CD4-positive, alpha-beta T cell treated with Interleukin-4 for 1 hour (primary cell): Measurements from ENCODE around the gene ZAR1.

Source experiments
- DNase-seq, 2 donors: peaks; one replicate each; pipeline ENCODE4 v3.0.0-alpha.2; 2020 to 2022

Gene ZAR1

DNA sequence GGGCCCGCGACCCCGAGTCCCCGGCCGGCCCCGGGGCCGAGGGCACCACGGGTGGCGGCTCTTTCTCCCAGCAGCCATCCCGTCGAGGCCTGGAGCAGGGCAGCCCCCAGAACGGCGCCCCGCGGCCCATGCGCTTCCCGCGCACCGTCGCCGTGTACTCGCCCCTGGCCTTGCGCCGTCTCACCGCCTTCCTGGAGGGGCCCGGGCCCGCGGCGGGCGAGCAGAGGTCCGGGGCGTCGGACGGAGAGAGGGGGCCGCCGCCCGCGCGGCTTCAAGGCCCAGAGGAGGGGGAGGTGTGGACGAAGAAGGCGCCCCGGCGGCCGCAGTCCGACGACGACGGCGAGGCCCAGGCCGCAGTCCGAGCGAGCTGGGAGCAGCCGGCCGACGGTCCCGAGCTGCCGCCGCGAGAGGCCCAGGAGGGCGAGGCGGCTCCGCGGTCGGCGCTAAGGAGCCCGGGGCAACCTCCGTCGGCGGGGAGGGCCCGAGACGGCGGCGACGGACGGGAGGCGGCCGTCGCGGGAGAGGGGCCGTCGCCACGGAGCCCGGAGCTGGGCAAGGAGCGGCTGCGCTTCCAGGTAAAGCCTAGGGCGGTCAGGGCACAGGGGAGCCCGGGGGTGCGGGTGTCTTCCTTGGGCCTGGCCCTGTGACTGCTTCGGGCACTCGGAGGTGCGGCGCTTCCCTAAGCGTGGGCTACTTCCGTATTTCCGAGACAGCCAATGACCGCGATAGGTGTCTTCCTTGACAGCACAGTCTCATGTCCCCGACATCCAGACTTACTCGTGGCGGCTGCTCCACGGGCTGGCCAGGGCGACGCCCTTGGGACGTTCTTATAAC, 845 bp downstream of the ZAR1 start:
- no peak for DNase-seq

DNA sequence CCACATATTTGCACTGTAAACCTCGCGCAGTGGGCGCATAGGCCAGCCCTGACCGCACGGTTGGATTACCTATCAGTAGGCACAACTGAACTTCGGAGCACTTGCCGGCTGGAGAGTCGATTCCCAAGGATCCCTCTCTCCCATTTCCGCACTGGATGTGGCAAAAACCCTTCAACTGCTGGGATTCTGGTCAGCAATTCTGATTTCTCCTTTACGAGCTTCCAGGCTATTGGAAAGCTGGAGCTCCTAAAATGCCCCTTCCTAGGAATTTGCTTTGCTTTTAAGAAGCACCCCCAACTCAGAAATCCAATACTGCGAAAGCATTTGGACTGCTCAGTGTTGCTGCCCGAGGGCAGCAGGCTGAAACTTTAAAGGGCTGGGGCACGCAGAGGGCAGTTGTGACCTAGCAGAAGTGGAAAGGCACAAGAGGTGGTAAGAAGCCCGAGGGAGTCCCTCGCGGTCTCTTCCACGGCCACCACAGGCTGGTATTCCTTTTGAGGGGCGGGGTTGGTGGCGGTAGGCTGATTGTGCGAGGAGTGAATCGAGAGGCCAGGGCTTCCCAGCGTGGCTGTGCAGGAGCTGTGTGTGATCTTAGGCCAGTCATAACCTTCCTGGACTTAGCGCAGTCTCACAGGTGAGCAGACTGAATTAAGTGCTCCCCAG, 1.6 kb downstream of the ZAR1 start:
- no peak for DNase-seq

DNA sequence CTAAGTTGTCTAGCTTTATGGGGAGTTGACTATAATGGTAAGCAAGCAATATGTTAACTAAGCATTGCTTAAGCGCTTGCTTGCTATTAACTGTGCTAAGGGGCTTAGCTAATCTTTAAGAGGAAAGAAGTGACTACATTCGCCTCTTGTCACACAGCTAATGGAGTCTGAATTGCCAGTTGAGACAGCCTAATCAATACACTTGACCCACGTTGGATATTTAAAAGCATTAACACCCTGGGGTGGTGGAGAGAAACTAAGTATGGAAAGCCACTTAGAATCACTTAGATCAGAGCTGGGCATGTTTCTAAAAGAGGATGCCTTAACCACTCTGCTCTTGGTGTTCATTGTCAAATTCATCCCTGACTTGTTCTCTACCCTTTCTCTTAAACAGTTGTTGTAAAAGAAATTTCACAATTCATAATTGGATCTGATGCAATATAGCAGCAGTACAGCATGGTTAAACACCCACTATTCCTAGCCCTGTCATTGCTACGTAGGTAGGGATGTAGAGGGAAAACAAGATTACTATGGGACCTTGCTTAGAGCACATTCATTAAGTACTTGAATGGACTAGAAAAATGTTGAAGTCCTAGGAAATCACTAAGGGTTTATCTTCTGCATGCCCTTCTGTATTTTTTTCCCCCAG, 3.5 kb downstream of the ZAR1 start:
- DNase-seq: no peak

DNA sequence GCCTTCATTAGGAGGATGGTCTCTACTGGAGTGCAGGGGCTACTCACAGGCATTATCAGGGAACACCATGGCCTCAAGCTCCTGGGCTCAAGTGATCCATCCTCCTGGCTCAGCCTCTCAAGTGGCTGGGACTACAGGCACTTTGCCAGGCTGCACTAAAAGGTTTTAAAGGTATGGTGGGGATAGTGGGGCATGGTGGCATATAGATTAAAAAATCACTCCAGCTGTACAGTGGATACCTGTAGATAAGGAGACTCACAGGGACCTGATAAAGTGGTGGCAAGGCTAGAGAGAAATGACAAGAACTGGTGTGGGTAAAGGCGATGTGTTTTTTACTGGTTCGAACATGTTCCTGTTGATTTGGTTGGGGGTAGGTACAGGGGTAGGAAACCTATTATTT, 5.9 kb downstream of the ZAR1 start:
- no peak for DNase-seq

DNA sequence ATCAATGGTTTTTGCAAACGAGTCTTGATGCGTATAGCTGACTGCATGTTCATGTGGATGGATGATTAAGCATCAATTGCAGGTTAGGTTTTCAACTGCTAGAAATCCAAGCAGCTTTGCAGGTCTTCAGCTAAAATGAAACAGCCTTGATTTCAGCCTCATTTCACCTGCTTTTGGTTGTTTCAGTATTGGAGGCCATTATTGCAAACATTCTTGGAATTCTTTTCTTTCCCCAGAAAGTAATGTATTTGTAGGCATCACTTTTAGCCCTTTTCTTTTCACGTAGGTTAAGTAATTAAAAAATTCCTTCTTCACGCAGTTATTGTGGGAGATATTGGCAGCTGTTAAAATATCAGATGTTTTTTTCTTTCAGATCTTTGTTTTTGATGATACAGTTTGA, 8.8 kb downstream of the ZAR1 start:
- DNase-seq: no peak

DNA sequence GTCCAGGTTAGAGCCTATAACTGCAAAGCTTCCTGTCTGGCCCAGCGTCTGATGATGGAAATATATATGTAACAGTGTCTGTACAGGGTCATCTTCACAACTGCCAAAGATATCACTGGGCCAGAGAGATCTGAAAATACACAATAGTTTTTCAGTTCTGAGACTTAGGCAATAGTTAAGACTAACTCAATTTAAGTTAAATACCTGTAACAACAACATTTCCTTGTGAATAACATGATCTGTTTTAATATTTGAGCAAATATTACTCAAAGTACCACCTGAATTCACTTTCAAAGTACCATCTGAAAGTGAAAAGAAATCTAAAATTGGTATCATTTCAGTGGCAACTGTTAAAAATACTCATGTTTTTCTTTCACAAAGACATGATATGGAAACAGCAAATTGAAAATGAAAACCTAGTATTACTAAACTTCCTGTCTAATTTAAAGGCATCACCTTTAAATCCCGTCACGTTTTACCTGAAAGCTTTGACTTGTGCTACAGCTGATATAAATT, 9.6 kb downstream of the ZAR1 start:
- no peak for DNase-seq

DNA sequence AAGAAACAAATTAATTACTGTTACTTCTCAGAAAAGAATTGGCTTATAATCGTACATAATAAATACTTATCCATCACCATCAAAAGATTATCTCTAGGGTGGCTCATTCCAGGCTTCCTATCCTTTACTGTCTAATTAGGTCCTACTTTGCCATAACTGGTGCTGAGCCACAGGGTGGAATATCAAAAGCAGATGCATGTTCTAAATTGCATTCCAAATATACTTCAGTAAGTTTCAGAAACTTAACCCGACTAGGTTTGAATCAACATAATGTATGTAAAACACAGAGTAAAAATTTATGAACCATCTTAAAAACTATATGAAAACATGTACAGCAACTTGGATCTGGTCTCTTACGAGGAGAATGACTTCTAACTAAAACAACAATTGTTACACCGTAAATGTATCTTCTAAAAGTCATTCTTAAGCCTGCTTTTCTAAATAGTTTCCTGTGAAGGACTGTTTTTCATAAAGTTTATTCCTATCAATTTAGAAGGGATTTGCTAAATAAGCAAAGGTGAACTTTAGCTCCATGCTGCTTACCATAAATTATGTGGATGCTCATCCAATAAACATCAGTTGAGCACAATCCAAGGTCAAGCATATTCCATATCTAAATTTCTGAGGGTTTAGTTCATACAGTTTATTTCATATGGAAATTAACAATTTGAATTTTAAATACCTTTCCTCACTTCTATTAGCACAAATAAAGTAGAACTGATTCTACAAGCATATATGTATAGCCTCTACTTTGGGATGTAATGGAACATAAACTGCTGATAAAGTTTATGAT, 13.4 kb downstream of the ZAR1 start:
- no peak for DNase-seq

DNA sequence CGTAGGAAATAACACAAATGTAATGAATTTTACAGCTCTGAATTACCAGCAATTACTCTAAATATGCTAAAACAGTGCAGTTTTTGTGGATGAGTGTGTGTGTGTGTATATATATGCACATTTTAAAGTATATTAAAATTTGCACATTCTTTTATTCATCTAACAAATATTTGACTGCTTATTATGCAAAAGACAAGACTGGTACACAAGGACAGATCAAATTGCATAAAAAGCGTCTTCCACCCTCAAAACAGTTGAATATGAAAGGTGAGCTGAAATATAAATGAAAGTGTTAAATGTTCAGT, 13.9 kb downstream of the ZAR1 start:
- DNase-seq: no peak

DNA sequence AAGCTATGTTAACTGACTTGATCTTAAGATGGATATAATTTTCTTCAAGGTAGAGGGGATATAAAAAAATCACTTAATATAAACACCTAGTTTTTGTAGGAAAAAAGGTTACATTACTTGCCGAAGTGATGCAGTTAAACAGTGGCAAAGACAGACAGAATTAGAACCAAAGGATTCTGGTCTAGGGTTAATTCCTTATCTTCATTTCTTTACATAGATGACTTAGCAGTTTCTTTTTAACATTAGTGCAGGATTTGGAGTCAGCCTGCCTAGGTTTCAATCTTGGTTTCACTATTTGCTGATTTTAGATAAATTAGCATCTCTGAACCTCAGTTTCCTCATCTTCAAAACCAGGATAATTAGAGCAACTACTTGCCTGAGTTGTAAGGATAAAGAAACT, 14.3 kb downstream of the ZAR1 start:
- no peak for DNase-seq

DNA sequence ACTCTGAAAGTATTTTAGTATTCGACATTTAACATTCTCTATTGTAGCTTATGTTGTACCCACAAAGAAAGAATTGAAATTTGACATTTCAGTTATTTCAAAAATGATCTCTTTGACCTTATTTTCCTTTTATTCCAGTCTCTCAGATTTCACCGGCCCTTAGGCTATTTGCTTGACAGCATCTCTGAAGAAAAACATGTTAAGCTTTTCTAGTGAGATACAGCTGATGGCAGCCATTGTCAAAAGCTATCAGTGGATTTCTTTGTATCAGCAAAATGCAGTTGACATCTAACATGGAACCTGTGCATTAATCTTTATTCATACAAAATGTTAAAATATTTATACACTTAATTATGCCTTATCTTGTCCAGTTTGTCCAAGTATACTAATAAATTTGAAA, 16.7 kb downstream of the ZAR1 start:
- DNase-seq: no peak

DNA sequence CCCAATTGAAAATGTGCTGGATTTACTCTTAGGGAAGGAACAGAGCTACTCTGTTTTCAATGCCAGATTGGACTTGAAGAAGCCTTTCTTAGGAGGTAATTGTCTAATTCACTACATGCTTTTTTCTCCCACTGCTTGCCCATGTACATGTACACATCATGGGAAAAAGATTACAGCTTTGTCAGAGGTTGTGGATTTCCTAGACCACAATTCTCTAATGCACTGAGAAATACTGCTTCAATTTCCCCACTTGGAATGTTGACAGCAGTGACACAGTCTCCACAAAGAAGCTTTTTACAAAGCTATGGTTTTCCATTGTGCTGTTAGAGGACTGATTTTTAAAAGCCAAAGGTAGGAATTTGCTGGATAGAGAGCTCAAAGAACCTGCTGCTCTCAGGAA, 19.5 kb downstream of the ZAR1 start:
- no peak for DNase-seq

DNA sequence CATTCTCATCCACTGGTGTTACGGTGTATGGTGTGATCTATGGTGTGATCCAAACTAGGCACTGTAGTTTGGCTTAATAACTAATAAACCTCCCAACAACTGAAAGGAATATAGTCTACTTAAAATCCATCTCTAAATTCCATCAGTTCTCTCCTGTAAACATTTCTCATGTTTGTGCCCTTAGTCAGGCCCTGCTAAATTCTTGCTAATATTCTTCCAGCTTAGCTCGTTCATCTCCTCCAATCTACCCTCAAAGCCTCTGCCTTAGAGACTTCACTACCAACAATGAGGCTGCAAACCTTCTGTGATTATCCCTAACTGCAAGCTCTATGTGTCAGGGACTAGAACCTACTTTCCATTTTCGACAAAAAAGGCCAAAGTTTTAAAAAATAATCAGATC, 28.1 kb downstream of the ZAR1 start:
- no peak for DNase-seq

DNA sequence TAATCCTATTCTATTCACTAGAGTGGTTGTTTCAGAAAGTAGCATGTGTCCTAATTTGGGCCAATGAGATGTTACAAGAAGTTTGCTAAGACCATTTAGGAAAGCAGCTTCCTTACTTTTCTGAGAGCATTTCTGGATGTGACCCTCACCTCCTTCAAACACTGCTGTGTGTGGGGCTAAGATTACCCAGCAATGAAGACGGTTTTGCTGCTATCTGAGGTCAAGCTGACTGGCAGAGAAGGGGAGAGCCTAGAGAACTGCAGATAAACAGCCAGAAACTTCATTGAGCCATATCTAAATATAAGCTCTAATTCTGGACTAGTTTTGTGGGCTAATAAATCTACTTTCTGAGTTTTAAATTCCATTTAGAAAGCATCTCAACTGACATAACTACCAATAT, 36.4 kb downstream of the ZAR1 start:
- DNase-seq: no peak

DNA sequence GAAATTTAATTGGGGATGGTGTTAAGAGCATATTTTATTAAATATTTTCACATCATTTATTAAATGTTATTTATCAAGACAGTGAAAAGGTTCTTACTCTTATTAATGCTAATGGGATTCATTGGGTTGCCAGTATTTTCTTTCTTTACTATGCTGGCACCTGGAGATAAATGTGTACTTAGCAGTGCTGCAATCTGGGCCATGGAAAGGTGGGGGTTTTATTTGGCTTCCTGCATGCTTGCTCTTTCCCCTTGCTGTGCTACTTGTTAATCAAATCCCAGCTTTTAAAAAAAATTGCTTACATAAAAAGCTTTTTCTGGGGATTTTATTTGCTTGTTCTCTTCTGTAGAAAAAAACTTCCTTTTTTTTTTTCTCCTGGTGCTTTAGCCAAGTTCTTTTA, 48.3 kb downstream of the ZAR1 start:
- no peak for DNase-seq

DNA sequence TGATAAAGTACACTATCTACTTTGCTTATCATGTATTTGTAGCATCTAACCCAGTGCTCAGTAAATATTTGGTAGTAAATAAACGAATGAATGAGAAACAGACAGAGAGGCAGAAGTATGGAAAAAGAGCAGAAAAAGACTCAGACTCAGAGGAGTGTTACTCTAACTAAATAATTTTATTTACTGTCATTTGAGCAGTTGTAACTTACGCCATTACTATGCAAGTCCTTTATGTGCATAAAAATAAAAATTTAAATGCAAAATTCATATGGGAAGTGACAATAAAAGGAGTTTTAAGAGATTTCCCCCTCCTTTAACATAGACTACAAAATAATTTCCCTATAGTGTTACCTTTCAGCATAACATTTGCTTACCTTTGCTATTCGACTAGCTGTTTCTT, 49.5 kb downstream of the ZAR1 start:
- DNase-seq: no peak

DNA sequence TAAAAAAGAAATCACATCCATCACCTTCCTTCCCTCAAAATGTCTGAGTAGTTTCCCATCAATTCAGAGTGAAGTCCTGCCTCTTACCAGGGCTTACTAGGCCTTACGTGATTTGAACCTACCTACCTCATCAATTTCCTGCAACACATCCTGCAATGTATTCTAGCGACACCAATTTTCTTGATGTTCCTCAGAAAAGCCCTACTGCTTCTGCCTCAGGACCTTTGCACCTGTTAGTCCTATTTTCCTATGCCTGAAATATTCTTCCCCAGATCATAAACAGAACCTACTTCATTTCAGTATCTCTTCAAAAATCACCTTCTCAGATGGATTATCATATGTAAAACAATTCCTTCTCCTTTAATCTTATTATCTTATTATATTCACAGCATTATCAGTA, 52.8 kb downstream of the ZAR1 start:
- DNase-seq: no peak

DNA sequence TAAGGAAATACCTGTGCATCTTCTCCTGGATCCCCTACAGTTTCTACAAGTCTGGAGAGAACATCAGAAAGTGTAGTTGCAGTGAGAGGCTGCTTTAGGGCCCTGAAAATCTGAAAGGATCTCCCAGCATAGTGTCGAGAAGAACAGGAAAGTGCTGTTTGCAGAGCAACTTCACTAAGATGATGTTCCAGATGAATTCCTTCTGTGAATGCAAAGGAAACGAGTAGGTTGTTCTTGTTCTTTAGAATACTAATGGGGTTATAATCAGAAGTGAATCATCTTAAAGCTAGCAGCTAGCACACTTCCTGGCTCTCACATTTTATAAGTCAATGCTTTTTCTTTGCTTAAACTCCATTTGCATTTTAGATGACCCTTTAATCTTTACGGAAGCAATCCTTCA, 53.7 kb downstream of the ZAR1 start:
- no peak for DNase-seq
